NCI-H2196 (cell line): Measurements from ENCODE around the gene MECP2.

ENCODE experiments used
- DNase-seq: peaks from one replicate; lab custom pipeline; 2025; ENCODE audit not compliant: unreplicated experiment; lab: John Stamatoyannopoulos, UW

Gene MECP2

DNA sequence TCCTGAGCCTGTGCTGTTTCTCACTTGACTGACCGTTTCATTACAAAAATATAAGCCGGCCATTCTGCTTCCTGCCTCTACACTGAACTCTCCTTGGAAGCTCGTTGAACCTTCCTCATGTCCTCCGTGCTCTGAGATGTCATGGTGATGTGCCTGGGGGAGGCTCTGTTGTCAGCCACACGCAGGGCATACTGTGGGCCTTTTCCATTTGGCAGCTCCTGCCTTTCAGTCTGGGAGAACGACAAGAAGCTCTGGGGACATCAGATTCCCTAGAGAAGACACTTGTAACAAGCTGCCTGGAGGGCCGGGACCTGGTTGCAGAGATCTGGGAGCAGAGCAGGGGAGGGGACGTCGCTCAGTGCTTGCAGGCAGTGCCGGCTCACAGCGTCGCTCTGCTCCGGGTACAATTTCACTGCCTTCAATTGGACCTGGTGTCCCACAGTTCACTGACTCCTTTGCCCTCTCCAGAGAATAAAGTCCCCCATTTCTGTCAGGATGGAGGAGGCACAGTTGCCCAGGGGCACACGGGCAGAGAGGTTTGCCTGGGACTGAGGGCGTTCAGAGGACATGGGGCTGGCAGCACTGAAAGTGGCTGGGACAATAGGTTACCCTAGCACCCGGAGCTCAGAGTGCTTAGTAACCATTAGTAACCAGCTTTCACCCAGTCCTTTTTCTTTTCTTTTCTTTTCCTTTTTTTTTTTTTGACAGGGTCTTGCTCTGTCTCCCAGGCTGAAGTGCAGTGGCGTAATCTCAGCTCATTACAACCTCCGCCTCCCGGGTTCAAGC, 19.1 kb upstream of the MECP2 start:
- DNase-seq = no peak

- DNase-seq = no peak
These were observed 18.2 kb upstream of the MECP2 start for GRCh38 chrX:154115750-154116149.

DNA sequence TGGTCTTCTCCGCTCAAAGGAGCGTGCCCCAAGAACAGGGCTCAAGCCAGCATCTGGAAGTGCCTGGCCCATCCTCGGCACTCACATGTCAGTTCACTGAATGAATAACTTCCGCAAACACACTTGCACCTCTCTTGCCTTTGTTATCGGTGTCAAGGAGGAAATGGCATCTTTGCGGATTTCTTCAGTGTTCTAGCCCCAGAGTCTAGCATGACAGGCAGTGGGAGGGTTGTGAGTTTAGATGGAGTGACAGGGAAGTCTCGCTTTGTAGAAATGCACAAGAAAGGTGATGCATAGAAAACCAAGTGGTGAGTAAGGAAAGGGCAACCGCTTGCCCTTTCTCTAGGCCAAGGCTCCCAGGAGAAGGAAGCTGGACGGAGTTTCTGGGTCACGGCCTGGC, 17.6 kb upstream of the MECP2 start:
- no peak for DNase-seq

GRCh38 chrX:154114652-154115051, 17.1 kb upstream of the MECP2 start:
- DNase-seq = no peak

- DNase-seq = no peak
These were observed 16.2 kb upstream of the MECP2 start for GRCh38 chrX:154113729-154114128.

- DNase-seq = no peak
These were observed 1.0 kb upstream of the MECP2 start for GRCh38 chrX:154098551-154098950.

- peak; percentile 69 for DNase-seq
These were observed 421 bp downstream of the MECP2 start for GRCh38 chrX:154097003-154097588.

DNA sequence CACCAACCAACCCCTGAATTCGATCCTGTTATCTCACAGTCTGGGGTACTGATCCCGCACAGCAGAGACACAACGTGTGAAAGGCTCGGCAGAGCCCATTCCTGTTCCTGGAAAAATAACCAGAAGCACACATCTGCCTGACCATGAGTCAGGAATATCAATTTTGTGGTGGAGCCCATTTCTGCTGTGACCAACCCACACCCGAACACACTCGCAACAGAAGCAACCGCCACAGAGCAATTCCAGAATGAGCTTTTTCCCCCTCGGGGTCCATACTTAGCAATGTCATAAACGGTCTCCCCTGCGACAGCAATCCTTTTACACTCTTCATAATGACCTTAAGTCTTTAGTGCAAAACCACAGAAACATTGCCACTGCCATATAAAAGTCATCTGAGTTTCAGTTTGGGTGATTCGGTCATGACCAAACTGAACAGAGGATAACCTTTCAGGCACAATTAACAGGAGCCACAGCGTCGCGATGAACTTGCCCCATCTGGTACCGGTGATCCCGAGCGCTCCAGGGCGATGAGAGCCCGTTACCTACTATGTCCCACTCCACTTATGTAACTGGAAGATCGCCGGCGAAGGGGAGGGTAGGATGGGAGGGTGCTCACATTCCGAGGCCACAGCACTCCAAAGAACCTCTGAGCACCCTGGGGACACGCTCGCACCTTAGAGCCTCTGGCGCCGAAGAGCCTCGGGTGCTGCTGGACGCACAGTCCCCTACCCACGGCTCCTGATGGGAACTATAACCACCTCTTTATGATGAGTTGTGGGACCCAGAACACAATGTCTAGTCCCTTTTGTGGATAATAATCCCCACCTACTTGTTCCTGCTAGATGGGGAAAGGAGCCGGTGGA, 1.1 kb downstream of the MECP2 start:
- DNase-seq = no peak

- no peak for DNase-seq
These were observed 2.7 kb downstream of the MECP2 start for GRCh38 chrX:154094833-154095232.

GRCh38 chrX:154093965-154094364, 3.6 kb downstream of the MECP2 start:
- no peak for DNase-seq

GRCh38 chrX:154092371-154092770, 5.1 kb downstream of the MECP2 start:
- DNase-seq = no peak

GRCh38 chrX:154091678-154092077, 5.8 kb downstream of the MECP2 start:
- DNase-seq = no peak

DNA sequence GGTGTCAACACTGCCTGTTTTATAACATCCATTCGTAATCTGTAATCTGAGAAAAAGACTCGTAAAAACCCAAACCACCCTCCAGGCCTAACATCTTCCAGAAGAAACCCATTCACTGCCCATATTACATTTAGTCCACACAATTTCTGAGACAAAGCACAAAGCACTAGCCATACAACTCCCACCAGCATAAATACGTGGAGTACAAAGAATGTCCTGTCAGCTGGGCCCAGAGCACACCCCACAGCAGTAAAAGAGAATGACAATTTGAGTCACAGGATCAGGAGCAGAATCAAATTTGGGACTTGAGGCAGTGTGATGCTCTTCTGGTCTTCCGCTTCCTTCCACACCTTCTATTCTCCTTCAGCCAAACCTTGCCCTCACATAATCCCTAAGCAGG, 6.8 kb downstream of the MECP2 start:
- no peak for DNase-seq

GRCh38 chrX:154084449-154085300, 12.8 kb downstream of the MECP2 start:
- no peak for DNase-seq

GRCh38 chrX:154083126-154083517, 14.4 kb downstream of the MECP2 start:
- no peak for DNase-seq

- DNase-seq = no peak
These were observed 15.0 kb downstream of the MECP2 start for GRCh38 chrX:154082396-154083125.

- no peak for DNase-seq
These were observed 20.4 kb downstream of the MECP2 start for GRCh38 chrX:154077101-154077500.

DNA sequence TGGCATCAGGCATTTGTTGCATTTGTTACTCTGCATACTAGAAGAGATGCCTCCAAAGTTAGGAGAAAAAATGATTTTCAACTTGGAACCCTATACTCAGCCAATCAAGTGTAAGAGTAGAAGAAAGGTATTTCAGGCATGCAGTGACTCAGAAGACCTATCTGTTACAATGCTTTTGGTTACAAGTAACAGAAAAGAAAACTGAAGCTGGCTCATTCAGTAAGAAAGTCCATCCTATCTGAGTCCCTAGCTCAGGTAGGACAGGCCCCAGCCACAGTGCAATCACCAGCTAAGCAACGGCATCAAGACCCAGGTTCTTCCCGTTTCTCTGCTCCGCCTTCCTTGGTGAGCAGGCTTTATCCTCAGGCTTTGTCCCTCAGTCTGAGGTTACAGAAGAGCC, 23.3 kb downstream of the MECP2 start:
- no peak for DNase-seq

- DNase-seq = no peak
These were observed 25.3 kb downstream of the MECP2 start for GRCh38 chrX:154072192-154072591.

GRCh38 chrX:154068560-154068959, 29.0 kb downstream of the MECP2 start:
- DNase-seq = no peak
